8988T (cell line): ENCODE results near the gene IL17C.

Source experiments
- DNase-seq: peaks from one replicate; pipeline ENCODE4 v3.0.0; 2011

Gene IL17C

DNA sequence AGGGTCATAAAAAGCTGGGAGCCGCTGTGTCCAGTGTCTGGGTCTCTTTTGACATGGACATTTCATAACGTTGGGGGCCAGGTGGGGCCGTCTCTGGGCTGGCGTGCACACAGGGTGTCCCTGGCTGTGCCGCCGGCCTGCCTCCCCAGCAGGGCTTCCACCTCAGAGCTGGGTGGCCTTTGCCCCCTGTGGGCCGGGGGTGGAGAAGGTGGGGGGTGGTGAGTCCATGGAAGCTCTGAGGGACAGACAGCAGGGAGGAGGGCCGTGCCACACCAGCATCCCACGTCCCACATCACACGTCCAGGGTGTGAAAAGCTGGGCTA lies 48.8 kb downstream of the IL17C start:
- no peak for DNase-seq

DNA sequence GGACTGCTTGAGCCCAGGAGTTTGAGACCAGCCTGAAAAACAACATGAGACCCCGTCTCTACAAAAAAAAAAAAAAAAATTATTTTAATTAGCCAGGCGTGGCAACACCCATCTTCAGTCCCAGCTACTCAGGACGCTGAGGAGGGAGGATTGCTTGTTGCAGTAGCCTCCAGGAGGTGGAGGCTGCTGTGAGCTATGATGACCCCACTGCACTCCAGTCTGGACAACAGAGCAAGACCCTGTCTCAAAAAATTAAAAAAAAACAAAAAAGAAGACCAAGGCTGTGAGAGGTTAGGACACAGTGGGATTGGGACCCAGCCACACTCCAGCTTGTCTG lies 49.3 kb downstream of the IL17C start:
- no peak for DNase-seq

DNA sequence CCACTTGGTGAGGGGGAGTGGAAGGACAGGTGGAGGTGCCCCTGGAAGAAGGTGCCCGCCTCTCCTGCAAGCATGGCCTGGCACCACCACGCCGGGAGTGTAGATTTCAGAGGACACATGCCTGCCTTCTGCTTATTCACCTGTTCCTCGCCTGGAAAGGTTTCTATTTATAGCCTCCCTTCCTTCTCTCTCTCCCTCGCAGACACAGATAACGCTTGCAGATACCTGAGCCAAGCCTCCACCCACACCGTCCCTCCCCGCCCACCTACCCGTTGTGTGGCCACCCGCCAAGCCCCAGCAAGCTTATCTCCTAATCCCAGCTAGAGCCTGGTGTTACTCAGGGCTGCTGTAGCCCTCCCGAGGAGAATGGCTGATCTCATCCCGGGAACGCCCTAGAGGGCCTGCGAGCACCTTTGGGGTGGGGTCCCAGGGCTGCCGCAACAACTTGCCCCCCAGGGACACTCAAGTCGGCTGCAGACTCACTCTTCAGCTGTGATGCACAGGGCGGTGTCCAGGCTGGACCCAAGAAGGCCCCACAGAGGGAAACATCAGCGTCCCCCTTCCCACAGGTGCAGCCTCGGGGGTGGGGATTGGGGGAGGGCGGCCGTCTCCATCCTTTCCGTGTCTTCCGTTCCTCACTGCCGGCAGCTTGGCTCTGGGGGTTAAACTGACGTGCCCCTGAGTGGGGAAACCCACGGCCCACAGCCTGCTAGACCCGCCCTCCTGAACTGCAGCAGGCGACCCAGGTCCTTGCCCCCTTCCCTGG lies 49.8 kb downstream of the IL17C start:
- DNase-seq: no peak
